ENCODE measurements around the gene LRIT2.

DNA sequence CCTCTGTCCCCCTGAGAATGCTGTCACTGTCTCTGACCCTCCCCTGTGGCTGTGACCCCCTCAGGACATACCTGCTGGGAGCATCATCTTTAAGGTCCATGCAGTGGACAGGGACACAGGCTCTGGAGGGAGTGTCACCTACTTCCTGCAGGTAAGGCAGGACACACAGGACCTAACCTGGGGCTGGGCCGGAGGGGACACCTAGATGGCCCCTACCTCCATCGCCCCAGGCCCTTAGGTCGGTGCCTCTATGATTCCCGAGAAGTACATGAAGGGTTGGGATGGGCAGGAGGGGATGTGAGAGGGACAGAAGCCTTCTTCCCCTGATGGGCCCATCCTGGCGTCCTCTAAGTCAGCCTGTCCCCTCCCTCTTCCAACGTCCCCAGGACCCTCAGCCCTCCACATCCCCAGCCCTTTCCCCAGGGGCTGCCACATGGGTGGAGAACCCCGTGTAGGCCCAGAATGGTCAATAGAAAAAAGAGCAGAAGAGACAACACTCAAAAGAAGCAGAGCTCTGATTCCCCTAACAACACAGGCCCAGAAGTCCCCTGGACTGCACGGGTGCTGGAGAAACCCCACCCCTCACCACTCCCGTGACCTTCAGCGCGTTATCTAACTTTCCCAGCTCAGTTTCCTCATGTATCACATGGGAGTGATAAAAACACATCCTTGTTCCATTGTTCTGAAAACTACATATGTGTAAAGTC is 24.7 kb downstream of the LRIT2 start:
- TF ChIP-seq, protein P1, sequence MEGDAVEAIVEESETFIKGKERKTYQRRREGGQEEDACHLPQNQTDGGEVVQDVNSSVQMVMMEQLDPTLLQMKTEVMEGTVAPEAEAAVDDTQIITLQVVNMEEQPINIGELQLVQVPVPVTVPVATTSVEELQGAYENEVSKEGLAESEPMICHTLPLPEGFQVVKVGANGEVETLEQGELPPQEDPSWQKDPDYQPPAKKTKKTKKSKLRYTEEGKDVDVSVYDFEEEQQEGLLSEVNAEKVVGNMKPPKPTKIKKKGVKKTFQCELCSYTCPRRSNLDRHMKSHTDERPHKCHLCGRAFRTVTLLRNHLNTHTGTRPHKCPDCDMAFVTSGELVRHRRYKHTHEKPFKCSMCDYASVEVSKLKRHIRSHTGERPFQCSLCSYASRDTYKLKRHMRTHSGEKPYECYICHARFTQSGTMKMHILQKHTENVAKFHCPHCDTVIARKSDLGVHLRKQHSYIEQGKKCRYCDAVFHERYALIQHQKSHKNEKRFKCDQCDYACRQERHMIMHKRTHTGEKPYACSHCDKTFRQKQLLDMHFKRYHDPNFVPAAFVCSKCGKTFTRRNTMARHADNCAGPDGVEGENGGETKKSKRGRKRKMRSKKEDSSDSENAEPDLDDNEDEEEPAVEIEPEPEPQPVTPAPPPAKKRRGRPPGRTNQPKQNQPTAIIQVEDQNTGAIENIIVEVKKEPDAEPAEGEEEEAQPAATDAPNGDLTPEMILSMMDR (IDR thresholded peaks at IDR 0.05): no peak
- no peak for TF ChIP-seq POLR2A (IDR thresholded peaks at IDR 0.05)

Measured in prostate gland (tissue), 2 donors.